Measurements from ENCODE around the gene REEP2.

Gene REEP2

DNA sequence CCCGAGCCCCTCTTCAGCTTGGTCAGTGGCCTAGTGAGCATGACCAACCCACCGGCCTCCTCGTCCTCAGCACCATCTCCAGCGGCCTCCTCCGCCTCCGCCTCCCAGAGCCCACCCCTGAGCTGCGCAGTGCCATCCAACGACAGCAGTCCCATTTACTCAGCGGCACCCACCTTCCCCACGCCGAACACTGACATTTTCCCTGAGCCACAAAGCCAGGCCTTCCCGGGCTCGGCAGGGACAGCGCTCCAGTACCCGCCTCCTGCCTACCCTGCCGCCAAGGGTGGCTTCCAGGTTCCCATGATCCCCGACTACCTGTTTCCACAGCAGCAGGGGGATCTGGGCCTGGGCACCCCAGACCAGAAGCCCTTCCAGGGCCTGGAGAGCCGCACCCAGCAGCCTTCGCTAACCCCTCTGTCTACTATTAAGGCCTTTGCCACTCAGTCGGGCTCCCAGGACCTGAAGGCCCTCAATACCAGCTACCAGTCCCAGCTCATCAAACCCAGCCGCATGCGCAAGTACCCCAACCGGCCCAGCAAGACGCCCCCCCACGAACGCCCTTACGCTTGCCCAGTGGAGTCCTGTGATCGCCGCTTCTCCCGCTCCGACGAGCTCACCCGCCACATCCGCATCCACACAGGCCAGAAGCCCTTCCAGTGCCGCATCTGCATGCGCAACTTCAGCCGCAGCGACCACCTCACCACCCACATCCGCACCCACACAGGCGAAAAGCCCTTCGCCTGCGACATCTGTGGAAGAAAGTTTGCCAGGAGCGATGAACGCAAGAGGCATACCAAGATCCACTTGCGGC lies 28.2 kb downstream of the REEP2 start:
- TF ChIP-seq, protein P1, sequence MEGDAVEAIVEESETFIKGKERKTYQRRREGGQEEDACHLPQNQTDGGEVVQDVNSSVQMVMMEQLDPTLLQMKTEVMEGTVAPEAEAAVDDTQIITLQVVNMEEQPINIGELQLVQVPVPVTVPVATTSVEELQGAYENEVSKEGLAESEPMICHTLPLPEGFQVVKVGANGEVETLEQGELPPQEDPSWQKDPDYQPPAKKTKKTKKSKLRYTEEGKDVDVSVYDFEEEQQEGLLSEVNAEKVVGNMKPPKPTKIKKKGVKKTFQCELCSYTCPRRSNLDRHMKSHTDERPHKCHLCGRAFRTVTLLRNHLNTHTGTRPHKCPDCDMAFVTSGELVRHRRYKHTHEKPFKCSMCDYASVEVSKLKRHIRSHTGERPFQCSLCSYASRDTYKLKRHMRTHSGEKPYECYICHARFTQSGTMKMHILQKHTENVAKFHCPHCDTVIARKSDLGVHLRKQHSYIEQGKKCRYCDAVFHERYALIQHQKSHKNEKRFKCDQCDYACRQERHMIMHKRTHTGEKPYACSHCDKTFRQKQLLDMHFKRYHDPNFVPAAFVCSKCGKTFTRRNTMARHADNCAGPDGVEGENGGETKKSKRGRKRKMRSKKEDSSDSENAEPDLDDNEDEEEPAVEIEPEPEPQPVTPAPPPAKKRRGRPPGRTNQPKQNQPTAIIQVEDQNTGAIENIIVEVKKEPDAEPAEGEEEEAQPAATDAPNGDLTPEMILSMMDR (IDR thresholded peaks at IDR 0.05; ENCODE audit: insufficient read depth, low read depth, low read length, missing control alignments), result no peak
- DNase-seq (ENCODE audit: low read depth), result peak; percentile 9
- H3K4me3 ChIP-seq (ENCODE audit: low read depth, low read length), result no peak overlapping the region

- no peak overlapping the region for H3K4me3 ChIP-seq (ENCODE audit: low read depth, low read length)
- TF ChIP-seq, protein P1 (IDR thresholded peaks at IDR 0.05; ENCODE audit: insufficient read depth, low read depth, low read length, missing control alignments), result no peak
- DNase-seq (ENCODE audit: low read depth), result no peak
Observed at GRCh38 chr5:138467711-138468132, 28.9 kb downstream of the REEP2 start.

DNA sequence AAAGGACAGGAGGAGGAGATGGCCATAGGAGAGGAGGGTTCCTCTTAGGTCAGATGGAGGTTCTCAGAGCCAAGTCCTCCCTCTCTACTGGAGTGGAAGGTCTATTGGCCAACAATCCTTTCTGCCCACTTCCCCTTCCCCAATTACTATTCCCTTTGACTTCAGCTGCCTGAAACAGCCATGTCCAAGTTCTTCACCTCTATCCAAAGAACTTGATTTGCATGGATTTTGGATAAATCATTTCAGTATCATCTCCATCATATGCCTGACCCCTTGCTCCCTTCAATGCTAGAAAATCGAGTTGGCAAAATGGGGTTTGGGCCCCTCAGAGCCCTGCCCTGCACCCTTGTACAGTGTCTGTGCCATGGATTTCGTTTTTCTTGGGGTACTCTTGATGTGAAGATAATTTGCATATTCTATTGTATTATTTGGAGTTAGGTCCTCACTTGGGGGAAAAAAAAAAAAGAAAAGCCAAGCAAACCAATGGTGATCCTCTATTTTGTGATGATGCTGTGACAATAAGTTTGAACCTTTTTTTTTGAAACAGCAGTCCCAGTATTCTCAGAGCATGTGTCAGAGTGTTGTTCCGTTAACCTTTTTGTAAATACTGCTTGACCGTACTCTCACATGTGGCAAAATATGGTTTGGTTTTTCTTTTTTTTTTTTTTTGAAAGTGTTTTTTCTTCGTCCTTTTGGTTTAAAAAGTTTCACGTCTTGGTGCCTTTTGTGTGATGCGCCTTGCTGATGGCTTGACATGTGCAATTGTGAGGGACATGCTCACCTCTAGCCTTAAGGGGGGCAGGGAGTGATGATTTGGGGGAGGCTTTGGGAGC lies 29.5 kb downstream of the REEP2 start:
- no peak for DNase-seq (ENCODE audit: low read depth)
- H3K4me3 ChIP-seq (ENCODE audit: low read depth, low read length), result no peak overlapping the region
- TF ChIP-seq, protein P1 (IDR thresholded peaks at IDR 0.05; ENCODE audit: insufficient read depth, low read depth, low read length, missing control alignments), result no peak

DNA sequence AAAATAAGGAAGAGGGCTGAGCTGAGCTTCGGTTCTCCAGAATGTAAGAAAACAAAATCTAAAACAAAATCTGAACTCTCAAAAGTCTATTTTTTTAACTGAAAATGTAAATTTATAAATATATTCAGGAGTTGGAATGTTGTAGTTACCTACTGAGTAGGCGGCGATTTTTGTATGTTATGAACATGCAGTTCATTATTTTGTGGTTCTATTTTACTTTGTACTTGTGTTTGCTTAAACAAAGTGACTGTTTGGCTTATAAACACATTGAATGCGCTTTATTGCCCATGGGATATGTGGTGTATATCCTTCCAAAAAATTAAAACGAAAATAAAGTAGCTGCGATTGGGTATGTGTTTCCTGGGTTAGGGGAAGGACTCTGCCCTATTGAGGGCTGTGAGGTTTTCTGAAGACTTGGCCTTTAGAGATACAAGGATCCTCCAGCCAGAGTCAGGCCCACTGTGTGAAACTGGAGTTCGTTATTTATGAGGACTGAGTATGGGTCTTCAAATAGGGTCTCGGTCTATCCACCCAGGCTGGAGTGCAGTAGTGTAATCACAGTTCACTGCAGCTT lies 30.2 kb downstream of the REEP2 start:
- DNase-seq (ENCODE audit: low read depth), result no peak
- TF ChIP-seq, protein P1 (IDR thresholded peaks at IDR 0.05; ENCODE audit: insufficient read depth, low read depth, low read length, missing control alignments), result no peak
- no peak overlapping the region for H3K4me3 ChIP-seq (ENCODE audit: low read depth, low read length)

DNA sequence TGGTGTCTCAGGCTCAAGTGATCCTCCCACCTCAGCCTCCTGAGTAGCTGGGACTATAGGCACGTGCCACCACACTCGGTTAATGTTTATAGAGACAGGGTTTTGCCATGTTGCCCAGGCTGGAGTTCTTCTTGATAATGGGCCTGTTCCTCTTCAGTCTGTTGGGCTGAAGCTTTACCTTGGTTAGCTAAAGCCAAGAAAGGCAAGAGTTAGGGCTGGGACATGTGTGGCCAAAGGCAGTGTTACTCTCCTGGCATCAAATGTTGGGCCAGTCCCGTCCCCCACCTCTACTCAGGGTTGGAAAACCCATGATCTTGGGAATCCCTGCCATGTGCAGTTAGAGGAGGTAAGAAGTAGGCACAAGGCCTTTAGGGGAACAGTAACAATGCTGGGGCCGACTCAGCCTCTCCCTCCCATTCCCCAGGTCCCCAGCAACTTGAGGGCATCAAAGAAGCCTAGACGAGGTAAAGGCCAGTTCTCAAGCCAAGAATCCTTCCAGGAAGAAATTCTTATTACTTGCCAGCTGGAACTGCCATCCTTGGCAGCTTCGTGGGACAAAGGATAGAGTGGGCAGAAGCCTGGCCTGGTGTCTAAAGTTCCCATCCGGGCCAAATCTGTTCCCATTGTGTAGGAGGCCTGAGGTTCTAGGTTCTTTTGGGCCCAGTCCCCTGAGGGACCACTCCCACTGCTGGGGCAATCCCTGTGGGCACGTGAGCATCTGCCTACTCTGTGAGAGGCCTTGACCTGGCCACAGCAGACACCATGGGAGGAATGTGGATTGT lies 30.9 kb downstream of the REEP2 start:
- TF ChIP-seq, protein P1 (IDR thresholded peaks at IDR 0.05; ENCODE audit: insufficient read depth, low read depth, low read length, missing control alignments), result no peak
- no peak overlapping the region for H3K4me3 ChIP-seq (ENCODE audit: low read depth, low read length)
- DNase-seq (ENCODE audit: low read depth), result no peak

DNA sequence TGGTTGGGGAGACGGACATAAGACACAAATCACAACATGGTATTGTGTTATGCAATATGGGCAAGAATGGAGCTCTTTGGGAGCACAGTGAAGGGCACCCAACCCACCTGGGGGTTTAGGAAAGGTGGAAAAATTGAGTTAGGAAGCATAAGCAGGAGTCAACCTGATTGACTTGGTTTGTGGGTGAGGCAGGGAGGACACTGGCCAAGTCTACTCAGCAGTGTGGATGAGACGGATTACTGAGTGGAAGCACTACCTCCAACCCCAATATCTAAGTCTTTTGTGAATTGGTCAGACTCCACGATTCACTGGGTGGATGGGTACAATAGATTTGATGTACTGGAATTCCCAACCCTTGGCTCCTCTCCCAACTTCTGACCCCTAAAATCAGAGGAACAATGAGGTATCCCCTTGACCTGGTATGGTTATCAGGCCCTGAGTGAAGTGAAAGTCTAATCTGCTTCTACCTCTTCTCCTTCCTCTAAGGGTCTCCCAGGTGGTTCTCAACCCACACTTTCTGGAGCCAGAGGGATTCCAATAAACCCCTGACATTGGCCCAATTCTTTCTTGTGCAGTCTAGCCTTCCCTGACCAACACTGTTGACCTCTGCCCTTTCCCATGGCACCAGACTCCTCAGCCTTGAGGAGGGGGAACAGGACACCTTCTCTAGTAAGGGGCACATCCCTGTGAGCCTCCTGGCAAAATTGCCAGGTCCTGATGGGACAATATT lies 31.6 kb downstream of the REEP2 start:
- no peak overlapping the region for H3K4me3 ChIP-seq (ENCODE audit: low read depth, low read length)
- TF ChIP-seq, protein P1 (IDR thresholded peaks at IDR 0.05; ENCODE audit: insufficient read depth, low read depth, low read length, missing control alignments), result no peak
- no peak for DNase-seq (ENCODE audit: low read depth)

Data from GM12865 (cell line).